H9 (cell line): ENCODE data around the gene CATSPER1. TPM values are rescaled to one million over a fixed set of nuclear protein-coding genes. Genes with fewer than 3 reads are reported as not detected.
"Not testable (repeated sequence)": the region's sequence is repeated elsewhere in the genome, so short reads cannot be mapped to it uniquely, and the experiment has no call there.

Experiments
- DNase-seq: peaks from one replicate; pipeline ENCODE4 v3.0.0-alpha.2; 2017
- H2AFZ ChIP-seq: one replicate; pipeline ENCODE4 v1.6.1; 2013; ENCODE audit warnings: mild to moderate bottlenecking, low read length, control low read depth, moderate library complexity
- H2AK5ac ChIP-seq: 2 replicates; pipeline ENCODE4 v1.6.1; 2013; ENCODE audit warnings: low read length, control low read depth, mixed read lengths; ENCODE audit not compliant: insufficient read length
- H2BK120ac ChIP-seq: one replicate; pipeline ENCODE4 v1.6.1; 2013; ENCODE audit warnings: low read depth, mild to moderate bottlenecking, low read length, control low read depth, inconsistent platforms; ENCODE audit not compliant: poor library complexity, severe bottlenecking
- H2BK12ac ChIP-seq: 2 replicates; pipeline ENCODE4 v1.6.1; 2013; ENCODE audit warnings: low read length, control low read depth, mixed read lengths, low read depth; ENCODE audit not compliant: insufficient read length
- H2BK15ac ChIP-seq: 2 replicates; pipeline ENCODE4 v1.6.1; 2013; ENCODE audit warnings: low read depth, low read length, control low read depth
- H2BK20ac ChIP-seq: one replicate; pipeline ENCODE4 v1.6.1; 2013; ENCODE audit warnings: low read depth, mild to moderate bottlenecking, low read length, control low read depth, inconsistent platforms; ENCODE audit not compliant: poor library complexity, severe bottlenecking
- H2BK5ac ChIP-seq: 2 replicates; pipeline ENCODE4 v1.6.1; 2013; ENCODE audit warnings: low read length, control low read depth, mixed read lengths; ENCODE audit not compliant: insufficient read length
- H3K14ac ChIP-seq: 2 replicates; pipeline ENCODE4 v1.6.1; 2013; ENCODE audit warnings: low read length, control low read depth; ENCODE audit not compliant: insufficient read depth
- H3K18ac ChIP-seq: 2 replicates; pipeline ENCODE4 v1.6.1; 2013; ENCODE audit warnings: low read depth, mild to moderate bottlenecking, mixed read lengths, low read length, control low read depth; ENCODE audit not compliant: insufficient read length
- H3K23ac ChIP-seq: 2 replicates; pipeline ENCODE4 v1.6.1; 2013; ENCODE audit warnings: low read length, control low read depth, mixed read lengths, low read depth; ENCODE audit not compliant: insufficient read length
- H3K23me2 ChIP-seq: 2 replicates; pipeline ENCODE4 v1.6.1; 2013; ENCODE audit warnings: low read depth, mild to moderate bottlenecking, mixed read lengths, low read length, control low read depth; ENCODE audit not compliant: insufficient read length, poor library complexity, severe bottlenecking
- H3K27ac ChIP-seq: 2 replicates; pipeline ENCODE4 v1.5.1; 2013; ENCODE audit warnings: low read length, control low read depth, mixed read lengths, low read depth; ENCODE audit not compliant: insufficient read length
- H3K27me3 ChIP-seq: 2 replicates; pipeline ENCODE4 v1.6.1; 2013; ENCODE audit warnings: low read length, control low read depth, inconsistent platforms; ENCODE audit not compliant: insufficient read depth
- H3K4ac ChIP-seq: 2 replicates; pipeline ENCODE4 v1.6.1; 2013; ENCODE audit warnings: low read depth, mild to moderate bottlenecking, control low read depth, inconsistent platforms, low read length, moderate library complexity
- H3K4me1 ChIP-seq: 2 replicates; pipeline ENCODE4 v1.6.1; 2013; ENCODE audit warnings: low read length, control low read depth, inconsistent platforms; ENCODE audit not compliant: insufficient read depth
- H3K4me2 ChIP-seq: 2 replicates; pipeline ENCODE4 v1.6.1; 2013; ENCODE audit warnings: low read length, control low read depth, mixed read lengths; ENCODE audit not compliant: insufficient read length, insufficient read depth
- H3K56ac ChIP-seq: 2 replicates; pipeline ENCODE4 v1.6.1; 2013; ENCODE audit warnings: low read depth, mild to moderate bottlenecking, mixed read lengths, low read length, control low read depth; ENCODE audit not compliant: insufficient read length
- H3K79me1 ChIP-seq: 2 replicates; pipeline ENCODE4 v1.6.1; 2013; ENCODE audit warnings: low read depth, mild to moderate bottlenecking, moderate library complexity, low read length, control low read depth, inconsistent platforms; ENCODE audit not compliant: insufficient read depth, poor library complexity, severe bottlenecking
- H3K79me2 ChIP-seq: 2 replicates; pipeline ENCODE4 v1.6.1; 2013; ENCODE audit warnings: low read length, control low read depth, inconsistent platforms; ENCODE audit not compliant: insufficient read depth
- H3K9ac ChIP-seq: 2 replicates; pipeline ENCODE4 v1.6.1; 2013; ENCODE audit warnings: low read length, control low read depth, mixed read lengths; ENCODE audit not compliant: insufficient read length; ENCODE audit errors: extremely low read depth
- H3K9me3 ChIP-seq: one replicate; pipeline ENCODE4 v1.6.1; 2013; ENCODE audit warnings: low read depth, low read length, inconsistent platforms; ENCODE audit not compliant: control insufficient read depth
- H3T11ph ChIP-seq: one replicate; pipeline ENCODE4 v1.6.1; 2013; ENCODE audit warnings: mild to moderate bottlenecking, low read length, control low read depth, inconsistent platforms
- H4K20me1 ChIP-seq: one replicate; pipeline ENCODE4 v1.6.1; 2013; ENCODE audit not compliant: control insufficient read depth, insufficient read length, insufficient read depth
- H4K5ac ChIP-seq: 2 replicates; pipeline ENCODE4 v1.6.1; 2013; ENCODE audit warnings: low read depth, mild to moderate bottlenecking, mixed read lengths, low read length, control low read depth; ENCODE audit not compliant: insufficient read length
- H4K8ac ChIP-seq: replicated peaks from 2 replicates; pipeline ENCODE4 v1.6.1; 2013; ENCODE audit warnings: low read length, control low read depth, mixed read lengths, low read depth; ENCODE audit not compliant: insufficient read length
- H4K91ac ChIP-seq: 2 replicates; pipeline ENCODE4 v1.6.1; 2013; ENCODE audit warnings: low read depth, mild to moderate bottlenecking, moderate library complexity, mixed read lengths, low read length, control low read depth; ENCODE audit not compliant: insufficient read length
- H3K27ac Mint-ChIP-seq, 3 experiments: 2 replicates in 2 of 3; 3 replicates in 1 of 3; pipeline ENCODE4 v1.8.0; 2020 to 2021; ENCODE audit warnings: mixed read lengths in 3 of 3, mild to moderate bottlenecking in 1 of 3, moderate library complexity in 1 of 3
- H3K27me3 Mint-ChIP-seq: 2 replicates; pipeline ENCODE4 v1.8.0; 2021; ENCODE audit warnings: low read depth, mild to moderate bottlenecking, moderate library complexity, mixed read lengths
- H3K36me3 Mint-ChIP-seq, 3 experiments: 2 replicates in 2 of 3; 3 replicates in 1 of 3; pipeline ENCODE4 v1.8.0; 2020 to 2021; ENCODE audit warnings: low read depth in 3 of 3, mixed read lengths in 3 of 3; ENCODE audit not compliant: insufficient read depth in 1 of 3
- H3K4me1 Mint-ChIP-seq, 2 experiments: 2 replicates each; pipeline ENCODE4 v1.8.0; 2020; ENCODE audit warnings: mixed read lengths in 2 of 2
- H3K4me3 Mint-ChIP-seq, 2 experiments: 2 replicates in 1 of 2; 3 replicates in 1 of 2; pipeline ENCODE4 v1.8.0; 2020 to 2021; ENCODE audit warnings: mild to moderate bottlenecking in 2 of 2, mixed read lengths in 2 of 2, moderate library complexity in 1 of 2
- H3K9me3 Mint-ChIP-seq, 2 experiments: 2 replicates in 1 of 2; 3 replicates in 1 of 2; pipeline ENCODE4 v1.8.0; 2020; ENCODE audit warnings: mild to moderate bottlenecking in 2 of 2, mixed read lengths in 2 of 2, moderate library complexity in 1 of 2
- CTCF ChIP-seq: fragments of 200-600 bp; sonication (generic); conservative IDR thresholded peaks from 3 replicates; pipeline ENCODE4 v1.8.0; 2021; ENCODE audit warnings: antibody characterized with exemption, mild to moderate bottlenecking
- WGBS: extraction: QIAGEN DNeasy Blood & Tissue Kit; methylation state at CpG from one replicate; pipeline ENCODE4 v1.1.7; 2013; ENCODE audit warnings: missing lambda C conversion rate, low lambda C conversion rate, mixed read lengths; ENCODE audit not compliant: insufficient read length; ENCODE audit errors: extremely low coverage; 5-methylcytosine and 5-hydroxymethylcytosine counted together
- total RNA-seq: library from RNA; stranded (reverse); gene quantifications from 2 replicates; pipeline ENCODE4 v1.2.1, GENCODE V29; 2021

CATSPER1 gene
- total RNA-seq, 1 experiment from 2014 or later: not detected

GRCh38 chr11:66032957-66033735 lies 6.9 kb upstream of the CATSPER1 start:
- Histone ChIP-seq H3K4me1 (no peaks in the 10 kb centered on the region), H2BK20ac (no peak overlapping the region), H2BK12ac (no peak overlapping the region), H3K79me1 (no peaks in the 10 kb centered on the region), H3K27ac (no peak overlapping the region), H4K5ac (no peak overlapping the region), H2AK5ac (no peak overlapping the region), H3K79me2 (no peaks in the 10 kb centered on the region), H3K23me2 (no peaks in the 10 kb centered on the region), H2AFZ (no peak overlapping the region), H4K20me1 (no peaks in the 10 kb centered on the region), H3K14ac (no peak overlapping the region), H3K4ac (no peak overlapping the region), H3K56ac (no peak overlapping the region), H2BK5ac (no peak overlapping the region), H3K9ac (no peak overlapping the region), H3K18ac (no peak overlapping the region), H3K9me3 (peaks cover 8% of the 10 kb centered on the region), H3T11ph (no peak overlapping the region), H3K27me3 (no peaks in the 10 kb centered on the region), H4K91ac (no peak overlapping the region), H3K23ac (no peak overlapping the region), H4K8ac (no peak overlapping the region), H3K4me2 (no peak overlapping the region), H2BK15ac (no peak overlapping the region), H2BK120ac (no peak overlapping the region)
- Mint-ChIP-seq H3K27me3 (peaks cover 28% of the 10 kb centered on the region), H3K4me3 (no peak overlapping the region), H3K4me1 (no peaks in the 10 kb centered on the region), H3K9me3 (peaks cover 18 to 19% of the 10 kb centered on the region in 2 experiments), H3K27ac (no peak overlapping the region), H3K36me3 (peaks cover 0 to 3% (median 3%) of the 10 kb centered on the region in 3 experiments; a peak in 3 of 7 replicates)
- no peak for TF ChIP-seq CTCF
- DNase-seq: no peak
- WGBS: no CpG with 5 or more reads among the region's 8 CpGs

GRCh38 chr11:66023186-66023440 lies 3.2 kb downstream of the CATSPER1 start:
- H3K79me1 ChIP-seq, H2BK12ac ChIP-seq, H2BK5ac ChIP-seq, H3K14ac ChIP-seq, H3K18ac ChIP-seq, H3K27ac ChIP-seq, H3K4me2 ChIP-seq, H4K5ac ChIP-seq, H2BK20ac ChIP-seq, H2BK120ac ChIP-seq, H3K9me3 Mint-ChIP-seq, H3K4me3 Mint-ChIP-seq, H3K27ac Mint-ChIP-seq, H2AK5ac ChIP-seq, H4K91ac ChIP-seq, H3K9ac ChIP-seq, H3K9me3 ChIP-seq, H3K23me2 ChIP-seq, H3K4ac ChIP-seq, H3K27me3 ChIP-seq, H3K36me3 Mint-ChIP-seq, H3K23ac ChIP-seq, H4K20me1 ChIP-seq, H3K4me1 ChIP-seq, H2BK15ac ChIP-seq, H4K8ac ChIP-seq, H3T11ph ChIP-seq, H3K4me1 Mint-ChIP-seq, H3K56ac ChIP-seq, H3K79me2 ChIP-seq, DNase-seq, H2AFZ ChIP-seq: not testable (repeated sequence)
- peaks cover 48% of the 10 kb centered on the region for H3K27me3 Mint-ChIP-seq
- no CpG with 5 or more reads among the region's 5 CpGs for WGBS
